GM19468 (cell line): Measurements from ENCODE around the gene SLC5A11.

Source experiments
- ATAC-seq: cut with Tn5 transposase; IDR thresholded peaks from one replicate; pipeline ENCODE4 v1.9.1; 2021; ENCODE audit warnings: mild to moderate bottlenecking, moderate library complexity, moderate number of reproducible peaks; ENCODE audit not compliant: unreplicated experiment; ENCODE audit errors: extremely low read depth

The SLC5A11 gene

GRCh38 chr16:24953721-24954120 lies 108.0 kb downstream of the SLC5A11 start:
- no peak for ATAC-seq

GRCh38 chr16:24954137-24954536 lies 108.4 kb downstream of the SLC5A11 start:
- no peak for ATAC-seq

GRCh38 chr16:24955975-24956731 lies 110.4 kb downstream of the SLC5A11 start:
- no peak for ATAC-seq

- ATAC-seq = no peak
These were observed 112.1 kb downstream of the SLC5A11 start for GRCh38 chr16:24957887-24958286.
